GM12878 (cell line): ENCODE measurements around the gene ANXA10. TPM values are rescaled to one million over a fixed set of nuclear protein-coding genes. Genes with fewer than 3 reads are reported as not detected.

Experiments
- ATAC-seq: fragments of 200-7000 bp; cut with Tn5 transposase; 3 replicates; pipeline ENCODE4 v1.9.1; 2020; ENCODE audit warnings: mild to moderate bottlenecking, moderate library complexity
- BruUV-seq: library from RNA; stranded (reverse); fragments of 400-500 nt; replicated peaks from 2 replicates; lab custom pipeline; 2021; lab: Mats Ljungman, UMichigan
- CTCF ChIA-PET: fragments of 300-600 bp; sonication (Branson Sonifier 250); formaldehyde crosslinking; extraction: SDS; loops from one replicate; lab custom pipeline; 2021; ENCODE audit warnings: inconsistent platforms; lab: Yijun Ruan, JAX
- POLR2A ChIA-PET: fragments of 350-600 bp; formaldehyde crosslinking; extraction: SDS; loops from one replicate; lab custom pipeline; 2021; ENCODE audit warnings: inconsistent platforms; lab: Charles Lee
- RAD21 ChIA-PET: fragments of 300-600 bp; sonication (Branson Sonifier 250); formaldehyde crosslinking; loops from one replicate; lab custom pipeline; 2023; ENCODE audit warnings: antibody characterized with exemption; ENCODE audit not compliant: unreplicated experiment; lab: Charles Lee
- SMC1A ChIA-PET: fragments of 300-600 bp; sonication (Branson Sonifier 250); formaldehyde crosslinking; loops from one replicate; lab custom pipeline; 2023; ENCODE audit not compliant: unreplicated experiment, uncharacterized antibody; lab: Charles Lee
- DNase-seq: peaks from one replicate; pipeline ENCODE4 v3.0.0-alpha.2; 2011; ENCODE audit warnings: low read depth, low spot score
- FAIRE-seq: peaks from 3 replicates; lab custom pipeline; 2011; peaks lifted over from hg19 to GRCh38; lab: Jason Lieb, UNC
- H2AFZ ChIP-seq: 2 replicates; pipeline ENCODE4 v1.6.0; 2011; ENCODE audit warnings: low read depth, low read length, control low read depth; ENCODE audit not compliant: control insufficient read depth
- H3K27ac ChIP-seq: 2 replicates; pipeline ENCODE4 v1.5.1; 2011; ENCODE audit warnings: control low read depth; ENCODE audit not compliant: control insufficient read depth, insufficient read depth
- H3K27me3 ChIP-seq, 2 experiments: replicated peaks in 1 of 2; 2 replicates each; pipeline versions ENCODE4 v1.6.0 to v1.6.1; 2011; ENCODE audit warnings: low read length in 1 of 2; ENCODE audit not compliant: control insufficient read depth in 2 of 2, insufficient read depth in 2 of 2
- H3K36me3 ChIP-seq, 2 experiments: 2 replicates each; pipeline ENCODE4 v1.5.1; 2011; ENCODE audit warnings: low read length in 1 of 2; ENCODE audit not compliant: control insufficient read depth in 2 of 2, insufficient read depth in 2 of 2
- H3K4me1 ChIP-seq: 2 replicates; pipeline ENCODE4 v1.6.1; 2011; ENCODE audit warnings: mild to moderate bottlenecking, low read length, moderate library complexity, mixed read lengths; ENCODE audit not compliant: control insufficient read depth, insufficient read depth
- H3K4me2 ChIP-seq: 2 replicates; pipeline ENCODE4 v1.6.0; 2011; ENCODE audit warnings: control low read depth; ENCODE audit not compliant: control insufficient read depth, insufficient read depth
- H3K4me3 ChIP-seq: fragments of 200-600 bp; sonication (generic); 2 replicates; pipeline ENCODE4 v1.5.1; 2016
- H3K79me2 ChIP-seq: 2 replicates; pipeline ENCODE4 v1.6.0; 2011; ENCODE audit warnings: low read length; ENCODE audit not compliant: control insufficient read depth, insufficient read depth
- H3K9ac ChIP-seq: 2 replicates; pipeline ENCODE4 v1.8.0; 2011; ENCODE audit warnings: low read length, control low read depth, mixed read lengths; ENCODE audit not compliant: control insufficient read depth, insufficient read depth
- H3K9me3 ChIP-seq: replicated peaks from 3 replicates; pipeline ENCODE4 v1.5.1; 2011; ENCODE audit warnings: mild to moderate bottlenecking, low read length; ENCODE audit not compliant: control insufficient read depth, insufficient read depth
- H4K20me1 ChIP-seq: 2 replicates; pipeline ENCODE4 v1.6.0; 2011; ENCODE audit not compliant: control insufficient read depth, insufficient read depth
- EP300 ChIP-seq, 2 experiments: fragments of 150-350 bp in 1 of 2; IDR thresholded peaks; 2 replicates each; pipeline ENCODE4 v1.6.1; 2011 to 2012; ENCODE audit warnings: low read depth in 2 of 2, low read length in 2 of 2, borderline replicate concordance in 1 of 2, improper control_type of control experiment in 1 of 2, inconsistent platforms in 1 of 2; ENCODE audit not compliant: control insufficient read depth in 1 of 2
- HSF1 ChIP-seq: fragments of 150-350 bp; IDR thresholded peaks from 2 replicates; pipeline ENCODE4 v1.6.1; 2014; ENCODE audit warnings: mild to moderate bottlenecking, low read depth, low read length
- LARP7 ChIP-seq: fragments of 450-650 bp; IDR thresholded peaks from 2 replicates; pipeline ENCODE4 v1.6.1; 2017; ENCODE audit warnings: mild to moderate bottlenecking
- MAX ChIP-seq: IDR thresholded peaks from 2 replicates; pipeline ENCODE4 v1.6.1; 2012; ENCODE audit warnings: low read depth, low read length, improper control_type of control experiment
- MYC ChIP-seq: IDR thresholded peaks from 2 replicates; pipeline ENCODE4 v1.6.1; 2011; ENCODE audit warnings: mild to moderate bottlenecking, low read length, moderate library complexity, inconsistent platforms; ENCODE audit not compliant: insufficient read depth, insufficient replicate concordance, insufficient read length, severe bottlenecking
- PKNOX1 ChIP-seq: fragments of 450-650 bp; IDR thresholded peaks from 2 replicates; pipeline ENCODE4 v1.6.1; 2016; ENCODE audit warnings: mild to moderate bottlenecking
- PRDM15 ChIP-seq: fragments of 450-650 bp; formaldehyde crosslinking; IDR thresholded peaks from 2 replicates; pipeline ENCODE4 v1.4.0; 2020; ENCODE audit warnings: mild to moderate bottlenecking, moderate library complexity
- RB1 ChIP-seq: fragments of 450-650 bp; formaldehyde crosslinking; IDR thresholded peaks from 2 replicates; pipeline ENCODE4 v1.6.1; 2017; ENCODE audit warnings: mild to moderate bottlenecking, borderline replicate concordance
- SMC3 ChIP-seq: IDR thresholded peaks from 2 replicates; pipeline ENCODE4 v1.6.1; 2011; ENCODE audit warnings: low read length, improper control_type of control experiment, borderline replicate concordance
- STAT1 ChIP-seq: fragments of 450-650 bp; conservative IDR thresholded peaks from 2 replicates; pipeline ENCODE4 v1.6.1; 2014; ENCODE audit warnings: antibody characterized with exemption, mild to moderate bottlenecking
- SUPT20H ChIP-seq: IDR thresholded peaks from 2 replicates; pipeline ENCODE4 v1.6.1; 2011; ENCODE audit warnings: low read depth, mild to moderate bottlenecking, low read length, moderate library complexity, borderline replicate concordance; ENCODE audit not compliant: control insufficient read depth
- WGBS: methylation state at CpG from one replicate; pipeline ENCODE4 v1.1.6; 2016; ENCODE audit warnings: low lambda C conversion rate; ENCODE audit not compliant: insufficient replicate concordance, insufficient coverage; ENCODE audit errors: missing lambda C conversion rate; 5-methylcytosine and 5-hydroxymethylcytosine counted together
- in situ Hi-C: fragments of 300-500 bp; cut with MboI; formaldehyde crosslinking; loops from 9 replicates; pipeline ENCODE4 v1.14.3; 2018; ENCODE audit warnings: mixed read lengths
- intact Hi-C: fragments of 100-400 bp; cut with micrococcal nuclease; formaldehyde crosslinking; loops from one replicate; pipeline ENCODE4 v1.14.2; 2022; ENCODE audit not compliant: unreplicated experiment
- polyA plus RNA-seq, 11 experiments: library from polyadenylated mRNA; depleted of rRNA in 4 of 11; unstranded in 6 of 11; stranded (reverse) in 5 of 11; fragments of >200 nt; fragmentation: Nextera tagmentation in 4 of 11; fragmentation: Illumina TruSeq in 1 of 11; extraction: Ambion mirVana in 4 of 11; extraction: Trizol in 1 of 11; gene quantifications; 1 replicate in 1 of 11; 2 replicates in 10 of 11; pipeline versions ENCODE4 v1.2.1 to v1.2.3, GENCODE V29; 2011 to 2016; ENCODE audit warnings: inconsistent platforms in 2 of 11, missing spikeins in 2 of 11, low read depth in 1 of 11
- total RNA-seq, 4 experiments: library from RNA; depleted of rRNA in 3 of 4; stranded (reverse); fragments of >200 nt in 3 of 4; fragmentation: Illumina TruSeq in 1 of 4; extraction: Trizol in 1 of 4; gene quantifications; 2 replicates each; pipeline versions ENCODE4 v1.2.1 to v1.2.3, GENCODE V29; 2013 to 2021

ANXA10 gene
- total and polyA plus RNA-seq, 10 of the 15 experiments (the other 5 are each of a cell fraction or from before 2014, with no cell fraction given): not detected

- H3K4me1 ChIP-seq: no peaks in the 10 kb centered on the region
- H3K4me2 ChIP-seq: no peak overlapping the region
- ChIA-PET POLR2A (no interaction called here), RAD21 (no interaction called here), SMC1A (no interaction called here), CTCF (no interaction called here)
- H4K20me1 ChIP-seq: no peaks in the 10 kb centered on the region
- H3K4me3 ChIP-seq: no peak overlapping the region
- in situ Hi-C loops: no loop called here
- no TSS peak for BruUV-seq
- H3K27ac ChIP-seq: no peak overlapping the region
- FAIRE-seq: no peak
- TF ChIP-seq RB1 (no peak), MAX (no peak), STAT1 (no peak), SMC3 (no peak), PKNOX1 (no peak), EP300 (IDR thresholded peaks at IDR 0.05; ENCODE audit: borderline replicate concordance in 1 of 2, control insufficient read depth in 1 of 2, low read depth in 2 of 2, low read length in 2 of 2) (no peak), SUPT20H (no peak), LARP7 (no peak), MYC (no peak), HSF1 (no peak), PRDM15 (CRISPR knock-in tag) (no peak)
- H3K27me3 ChIP-seq: no peaks in the 10 kb centered on the region
- H3K79me2 ChIP-seq: no peaks in the 10 kb centered on the region
- H3K9me3 ChIP-seq: no peaks in the 10 kb centered on the region
- H3K36me3 ChIP-seq: no peaks in the 10 kb centered on the region
- no peak for DNase-seq
- ATAC-seq: no peak
- WGBS: 14% methylated on average over 5 of the region's 5 CpGs
- no peak overlapping the region for H2AFZ ChIP-seq
- no peak overlapping the region for H3K9ac ChIP-seq
- intact Hi-C loops: no loop called here
Observed at GRCh38 chr4:168082379-168082778, 10.0 kb upstream of the ANXA10 start.
